CD14-positive monocyte (primary cell): ENCODE data around the gene PRELP. TPM values are rescaled to one million over a fixed set of nuclear protein-coding genes. Genes with fewer than 3 reads are reported as not detected.

Source experiments
- DNase-seq, 3 donors: peaks; one replicate each; pipeline ENCODE4 v3.0.0-alpha.2; 2011 to 2022
- H2AFZ ChIP-seq: 2 replicates; pipeline ENCODE4 v1.6.0; 2012; ENCODE audit warnings: mild to moderate bottlenecking, low read depth, low read length, inconsistent platforms; ENCODE audit not compliant: insufficient read depth, poor library complexity, severe bottlenecking
- H3K27ac ChIP-seq, 2 donors: 1 replicate in 1 of 2; 2 replicates in 1 of 2; pipeline ENCODE4 v1.5.1; 2012 to 2013; ENCODE audit warnings: low read length in 2 of 2, control low read depth in 1 of 2, inconsistent platforms in 1 of 2, low read depth in 1 of 2, mild to moderate bottlenecking in 1 of 2
- H3K27me3 ChIP-seq, 2 donors: one replicate each; pipeline versions ENCODE4 v1.6.0 to v1.6.1; 2011 to 2013; ENCODE audit warnings: low read length in 2 of 2; ENCODE audit not compliant: control insufficient read depth in 2 of 2, insufficient read depth in 2 of 2
- H3K36me3 ChIP-seq, 2 donors: replicated peaks in 1 of 2; 1 replicate in 1 of 2; 2 replicates in 1 of 2; pipeline versions ENCODE4 v1.5.1 to v1.6.1; 2012 to 2013; ENCODE audit warnings: low read length in 2 of 2, control low read depth in 1 of 2, inconsistent platforms in 1 of 2, mild to moderate bottlenecking in 1 of 2; ENCODE audit not compliant: insufficient read depth in 2 of 2, control insufficient read depth in 1 of 2
- H3K4me1 ChIP-seq, 2 donors: 1 replicate in 1 of 2; 2 replicates in 1 of 2; pipeline versions ENCODE4 v1.5.1 to v1.6.1; 2012 to 2013; ENCODE audit warnings: low read length in 2 of 2, control low read depth in 1 of 2, inconsistent platforms in 1 of 2, mild to moderate bottlenecking in 1 of 2, moderate library complexity in 1 of 2; ENCODE audit not compliant: insufficient read depth in 2 of 2, control insufficient read depth in 1 of 2
- H3K4me2 ChIP-seq: replicated peaks from 2 replicates; pipeline ENCODE3; 2012; ENCODE audit warnings: low read length, moderate library complexity, mild to moderate bottlenecking; ENCODE audit not compliant: poor library complexity, severe bottlenecking; ENCODE audit errors: extremely low read depth
- H3K4me3 ChIP-seq, 3 experiments: fragments of 200-600 bp in 1 of 3; sonication (generic) in 1 of 3; replicated peaks in 1 of 3; 1 replicate in 2 of 3; 2 replicates in 1 of 3; pipeline ENCODE4 v1.5.1; 2011 to 2013; ENCODE audit warnings: low read length in 3 of 3, mild to moderate bottlenecking in 3 of 3, control low read depth in 2 of 3, low read depth in 2 of 3, inconsistent platforms in 1 of 3, moderate library complexity in 1 of 3
- H3K79me2 ChIP-seq: 2 replicates; pipeline ENCODE4 v1.6.0; 2012; ENCODE audit warnings: mild to moderate bottlenecking, control low read depth, inconsistent platforms, low read length, moderate library complexity; ENCODE audit not compliant: insufficient read depth
- H3K9ac ChIP-seq: 2 replicates; pipeline ENCODE4 v1.6.0; 2017; ENCODE audit warnings: low read length, mild to moderate bottlenecking; ENCODE audit not compliant: insufficient read depth, poor library complexity, severe bottlenecking
- H3K9me3 ChIP-seq, 2 donors: replicated peaks in 1 of 2; 1 replicate in 1 of 2; 2 replicates in 1 of 2; pipeline versions ENCODE4 v1.5.1 to v1.6.1; 2012 to 2013; ENCODE audit warnings: low read length in 2 of 2, control low read depth in 1 of 2; ENCODE audit not compliant: control insufficient read depth in 1 of 2, insufficient read depth in 1 of 2
- H4K20me1 ChIP-seq: 2 replicates; pipeline ENCODE4 v1.6.0; 2012; ENCODE audit warnings: mild to moderate bottlenecking, low read length, control low read depth, moderate library complexity; ENCODE audit not compliant: insufficient read depth
- H3K27ac Mint-ChIP-seq, 7 donors: one replicate each; pipeline ENCODE4 v1.8.0; 2020; ENCODE audit warnings: mild to moderate bottlenecking in 7 of 7, mixed read lengths in 7 of 7, moderate library complexity in 6 of 7, inconsistent platforms in 2 of 7
- H3K27me3 Mint-ChIP-seq, 3 donors: one replicate each; pipeline ENCODE4 v1.8.0; 2021 to 2022; ENCODE audit warnings: low read depth in 3 of 3, mild to moderate bottlenecking in 3 of 3, mixed read lengths in 3 of 3, moderate library complexity in 3 of 3, inconsistent platforms in 1 of 3
- H3K36me3 Mint-ChIP-seq, 2 donors: one replicate each; pipeline ENCODE4 v1.8.0; 2020; ENCODE audit warnings: mixed read lengths in 2 of 2, inconsistent platforms in 1 of 2, mild to moderate bottlenecking in 1 of 2
- H3K4me1 Mint-ChIP-seq: one replicate; pipeline ENCODE4 v1.8.0; 2020; ENCODE audit warnings: mild to moderate bottlenecking, mixed read lengths
- H3K4me3 Mint-ChIP-seq, 2 donors: one replicate each; pipeline ENCODE4 v1.8.0; 2020; ENCODE audit warnings: mild to moderate bottlenecking in 2 of 2, mixed read lengths in 2 of 2, moderate library complexity in 1 of 2
- H3K9me3 Mint-ChIP-seq, 7 donors: one replicate each; pipeline ENCODE4 v1.8.0; 2020 to 2022; ENCODE audit warnings: mixed read lengths in 7 of 7, mild to moderate bottlenecking in 6 of 7, moderate library complexity in 6 of 7, inconsistent platforms in 2 of 7
- CTCF ChIP-seq: fragments of 200-600 bp; IDR thresholded peaks from one replicate; pipeline ENCODE4 v1.8.0; 2022; ENCODE audit warnings: antibody characterized with exemption, mild to moderate bottlenecking
- WGBS: methylation state at CpG from one replicate; pipeline ENCODE4 v1.1.5; 2013; ENCODE audit warnings: missing lambda C conversion rate; ENCODE audit not compliant: insufficient coverage; 5-methylcytosine and 5-hydroxymethylcytosine counted together
- intact Hi-C, 2 donors: fragments of 100-400 bp; cut with micrococcal nuclease; formaldehyde crosslinking; loops; one replicate each; pipeline versions ENCODE4 v1.15.0 to v1.15.1; 2023
- polyA plus RNA-seq, 3 donors: library from polyadenylated mRNA; depleted of rRNA in 1 of 3; unstranded in 2 of 3; stranded (reverse) in 1 of 3; fragments of 300-500 nt in 2 of 3; fragments of >200 nt in 1 of 3; fragmentation: Illumina TruSeq in 2 of 3; gene quantifications; 1 replicate in 2 of 3; 2 replicates in 1 of 3; pipeline ENCODE4 v1.2.3, GENCODE V29; 2012 to 2021

The PRELP gene
- polyA plus RNA-seq, 3 donors: not detected

- H3K79me2 ChIP-seq: no peaks in the 10 kb centered on the region
- peak overlapping the region; percentile 60 to 61 for H3K27ac ChIP-seq
- no peak for TF ChIP-seq CTCF
- H3K4me1 ChIP-seq: peaks cover 21 to 23% of the 10 kb centered on the region in 2 donors
- no peaks in the 10 kb centered on the region for H3K27me3 ChIP-seq
- 60% methylated on average over 1 of the region's 1 CpG for WGBS
- Mint-ChIP-seq H3K4me3 (peak overlapping the region; percentile 17 to 51), H3K27ac (peak overlapping the region; percentile 69 to 98 (median 95)), H3K4me1 (peaks cover 34% of the 10 kb centered on the region), H3K27me3 (peaks cover 4 to 14% (median 5%) of the 10 kb centered on the region in 3 donors), H3K9me3 (no peaks in the 10 kb centered on the region), H3K36me3 (no peaks in the 10 kb centered on the region)
- DNase-seq: no peak
- intact Hi-C loops: loop anchor here (5.0 kb wide), 2 partner anchors 115 to 125 kb away; partner anchors contain the start of gene ATP2B4 (in 1 of the 2)
- no peak overlapping the region for H3K4me3 ChIP-seq
- H2AFZ ChIP-seq: no peak overlapping the region
- H3K9me3 ChIP-seq: no peaks in the 10 kb centered on the region
- peak overlapping the region; percentile 31 for H3K9ac ChIP-seq
- no peak overlapping the region for H3K4me2 ChIP-seq
- no peaks in the 10 kb centered on the region for H4K20me1 ChIP-seq
- H3K36me3 ChIP-seq: no peaks in the 10 kb centered on the region
These were observed 36.9 kb downstream of the PRELP start for GRCh38 chr1:203512517-203512847.

- peak overlapping the region; percentile 60 to 61 for H3K27ac ChIP-seq
- H3K27ac Mint-ChIP-seq: peak overlapping the region; percentile 69 to 98 (median 95)
These were observed 37.4 kb downstream of the PRELP start for GRCh38 chr1:203512848-203513584.

More at GRCh38 chr1:203512848-203513584, 37.4 kb downstream of the PRELP start:
- Histone ChIP-seq H3K4me2 (no peak overlapping the region), H3K4me3 (no peak overlapping the region), H4K20me1 (no peaks in the 10 kb centered on the region), H2AFZ (no peak overlapping the region), H3K9ac (peak overlapping the region; percentile 31), H3K9me3 (no peaks in the 10 kb centered on the region), H3K4me1 (peaks cover 21 to 23% of the 10 kb centered on the region in 2 donors), H3K27me3 (no peaks in the 10 kb centered on the region), H3K79me2 (no peaks in the 10 kb centered on the region), H3K36me3 (no peaks in the 10 kb centered on the region)
- Mint-ChIP-seq H3K36me3 (no peaks in the 10 kb centered on the region), H3K27me3 (peaks cover 4 to 14% (median 5%) of the 10 kb centered on the region in 3 donors), H3K4me3 (peak overlapping the region; percentile 17 to 63), H3K9me3 (no peaks in the 10 kb centered on the region), H3K4me1 (peaks cover 34% of the 10 kb centered on the region)
- peak; percentile 94 to 97 (median 96) for DNase-seq
- WGBS: 0% methylated on average over 4 of the region's 10 CpGs
- intact Hi-C loops: loop anchor here (5.0 kb wide), 2 partner anchors 114 to 124 kb away; partner anchors contain the start of gene ATP2B4 (in 1 of the 2)
- no peak for TF ChIP-seq CTCF
